H1 (cell line): ENCODE measurements around the gene BAG1. TPM values are rescaled to one million over a fixed set of nuclear protein-coding genes. Genes with fewer than 3 reads are reported as not detected.
A peak's percentile ranks its signal among the peaks of the same experiment; 100 is the strongest.

Source experiments
- CTCF ChIA-PET: fragments of 300-600 bp; sonication (Branson Sonifier 250); formaldehyde crosslinking; loops from one replicate; lab custom pipeline; 2021; ENCODE audit not compliant: partially characterized antibody; lab: Charles Lee
- POLR2A ChIA-PET: fragments of 300-600 bp; sonication (Branson Sonifier 250); formaldehyde crosslinking; loops from one replicate; lab custom pipeline; 2021; ENCODE audit warnings: inconsistent platforms; ENCODE audit not compliant: partially characterized antibody; lab: Charles Lee
- DNase-seq, 2 experiments: peaks; one replicate each; pipeline versions ENCODE4 v3.0.0 to v3.0.0-alpha.2; 2010 to 2022; ENCODE audit warnings: low spot score in 2 of 2, low read depth in 1 of 2, mixed read lengths in 1 of 2
- FAIRE-seq: peaks from 2 replicates; lab custom pipeline; 2011; peaks lifted over from hg19 to GRCh38; lab: Jason Lieb, UNC
- H2AFZ ChIP-seq: 2 replicates; pipeline ENCODE4 v1.8.1; 2012; ENCODE audit warnings: low read length, inconsistent platforms
- H2AK5ac ChIP-seq: 2 replicates; pipeline ENCODE4 v1.6.1; 2013; ENCODE audit warnings: low read depth, low read length
- H2BK120ac ChIP-seq: replicated peaks from 2 replicates; pipeline ENCODE3; 2013; ENCODE audit warnings: low read depth, low read length, inconsistent platforms
- H2BK12ac ChIP-seq: 2 replicates; pipeline ENCODE4 v1.6.1; 2013; ENCODE audit warnings: low read depth, low read length
- H2BK15ac ChIP-seq: 2 replicates; pipeline ENCODE4 v1.6.1; 2013; ENCODE audit warnings: low read length
- H2BK20ac ChIP-seq: 2 replicates; pipeline ENCODE4 v1.6.1; 2013; ENCODE audit warnings: low read length
- H2BK5ac ChIP-seq: 2 replicates; pipeline ENCODE4 v1.6.1; 2013; ENCODE audit warnings: low read depth, low read length
- H3K14ac ChIP-seq: 2 replicates; pipeline ENCODE4 v1.6.1; 2013; ENCODE audit warnings: inconsistent platforms; ENCODE audit not compliant: insufficient read length
- H3K18ac ChIP-seq: 2 replicates; pipeline ENCODE4 v1.6.1; 2013; ENCODE audit warnings: low read length; ENCODE audit errors: extremely low read depth
- H3K23ac ChIP-seq: 2 replicates; pipeline ENCODE4 v1.6.1; 2013; ENCODE audit warnings: inconsistent platforms; ENCODE audit not compliant: insufficient read length
- H3K23me2 ChIP-seq: 2 replicates; pipeline ENCODE4 v1.6.1; 2013; ENCODE audit warnings: low read depth, low read length
- H3K27ac ChIP-seq: 2 replicates; pipeline ENCODE4 v1.6.1; 2011; ENCODE audit warnings: low read depth, low read length, inconsistent platforms
- H3K27me3 ChIP-seq, 4 experiments: replicated peaks in 1 of 4; 1 replicate in 1 of 4; 2 replicates in 3 of 4; pipeline versions ENCODE4 v1.6.1 to v1.8.1; 2011 to 2013; ENCODE audit warnings: low read length in 3 of 4, mild to moderate bottlenecking in 3 of 4, inconsistent platforms in 2 of 4, mixed read lengths in 2 of 4, moderate library complexity in 1 of 4; ENCODE audit not compliant: control insufficient read depth in 3 of 4, insufficient read depth in 3 of 4; ENCODE audit errors: extremely low read depth in 1 of 4
- H3K36me3 ChIP-seq, 4 experiments: 2 replicates each; pipeline versions ENCODE4 v1.6.1 to v1.8.1; 2011 to 2013; ENCODE audit warnings: mild to moderate bottlenecking in 4 of 4, low read length in 3 of 4, moderate library complexity in 2 of 4, control low read depth in 1 of 4, inconsistent platforms in 1 of 4; ENCODE audit not compliant: insufficient read depth in 4 of 4, control insufficient read depth in 2 of 4
- H3K4ac ChIP-seq: replicated peaks from 2 replicates; pipeline ENCODE3; 2013; ENCODE audit warnings: low read length, low read depth, mixed read lengths, inconsistent platforms; ENCODE audit not compliant: insufficient read length
- H3K4me1 ChIP-seq, 4 experiments: replicated peaks in 1 of 4; 1 replicate in 1 of 4; 2 replicates in 3 of 4; pipeline versions ENCODE4 v1.6.1 to v1.8.1; 2011 to 2013; ENCODE audit warnings: low read length in 3 of 4, inconsistent platforms in 2 of 4, mixed read lengths in 1 of 4; ENCODE audit not compliant: insufficient read depth in 4 of 4, control insufficient read depth in 3 of 4
- H3K4me2 ChIP-seq, 2 experiments: 2 replicates each; pipeline versions ENCODE4 v1.6.1 to v1.8.1; 2011 to 2013; ENCODE audit warnings: low read depth in 2 of 2, low read length in 2 of 2, control low read depth in 1 of 2, inconsistent platforms in 1 of 2, mild to moderate bottlenecking in 1 of 2; ENCODE audit not compliant: insufficient read depth in 1 of 2
- H3K4me3 ChIP-seq, 4 experiments: fragments of 200-600, 300-600 bp in 1 of 4; sonication (generic), shearing (Covaris generic), sonication (Bioruptor Twin) in 1 of 4; 2 replicates each; pipeline versions ENCODE4 v1.5.1 to v1.8.1; 2011 to 2016; ENCODE audit warnings: low read length in 4 of 4, low read depth in 3 of 4, control low read depth in 2 of 4, inconsistent platforms in 2 of 4, mild to moderate bottlenecking in 2 of 4, mixed read lengths in 1 of 4, moderate library complexity in 1 of 4; ENCODE audit not compliant: insufficient read depth in 2 of 4; ENCODE audit errors: extremely low read depth in 1 of 4
- H3K56ac ChIP-seq: replicated peaks from 2 replicates; pipeline ENCODE3; 2013; ENCODE audit warnings: low read depth, mild to moderate bottlenecking, mixed read lengths, low read length, inconsistent platforms; ENCODE audit not compliant: insufficient read length
- H3K79me1 ChIP-seq: 2 replicates; pipeline ENCODE4 v1.6.1; 2013; ENCODE audit warnings: low read depth, low read length, control low read depth
- H3K79me2 ChIP-seq, 2 experiments: 2 replicates each; pipeline versions ENCODE4 v1.6.1 to v1.8.1; 2012 to 2013; ENCODE audit warnings: low read length in 2 of 2, mild to moderate bottlenecking in 2 of 2, inconsistent platforms in 1 of 2; ENCODE audit not compliant: insufficient read depth in 2 of 2, control insufficient read depth in 1 of 2
- H3K9ac ChIP-seq, 4 experiments: replicated peaks in 1 of 4; 1 replicate in 1 of 4; 2 replicates in 3 of 4; pipeline versions ENCODE4 v1.6.1 to v1.8.1; 2011 to 2013; ENCODE audit warnings: low read depth in 3 of 4, low read length in 3 of 4, control low read depth in 2 of 4, mild to moderate bottlenecking in 2 of 4, moderate library complexity in 2 of 4, inconsistent platforms in 1 of 4; ENCODE audit errors: extremely low read depth in 1 of 4
- H3K9me3 ChIP-seq, 2 experiments: 2 replicates each; pipeline versions ENCODE4 v1.6.1 to v1.8.1; 2012 to 2013; ENCODE audit warnings: mild to moderate bottlenecking in 2 of 2, moderate library complexity in 2 of 2, control low read depth in 1 of 2, inconsistent platforms in 1 of 2, low read depth in 1 of 2, low read length in 1 of 2, mixed read lengths in 1 of 2; ENCODE audit not compliant: insufficient read depth in 2 of 2
- H4K20me1 ChIP-seq, 2 experiments: replicated peaks in 1 of 2; 2 replicates each; pipeline versions ENCODE3 to v1.8.1; 2011 to 2013; ENCODE audit warnings: inconsistent platforms in 2 of 2, low read length in 2 of 2, mild to moderate bottlenecking in 1 of 2; ENCODE audit not compliant: insufficient read depth in 2 of 2, control insufficient read depth in 1 of 2
- H4K5ac ChIP-seq: 2 replicates; pipeline ENCODE4 v1.6.1; 2013; ENCODE audit warnings: low read length, low read depth, mixed read lengths, inconsistent platforms; ENCODE audit not compliant: insufficient read length
- H4K8ac ChIP-seq: 2 replicates; pipeline ENCODE4 v1.8.0; 2013; ENCODE audit warnings: mild to moderate bottlenecking, moderate library complexity, low read length, inconsistent platforms; ENCODE audit not compliant: insufficient read depth; ENCODE audit errors: extremely low read depth
- H4K91ac ChIP-seq: replicated peaks from 2 replicates; pipeline ENCODE3; 2013; ENCODE audit warnings: low read length, mixed read lengths, inconsistent platforms; ENCODE audit not compliant: insufficient read length
- BRCA1 ChIP-seq: IDR thresholded peaks from 2 replicates; pipeline ENCODE4 v1.6.1; 2012; ENCODE audit warnings: low read depth, low read length, improper control_type of control experiment
- CEBPB ChIP-seq: IDR thresholded peaks from 2 replicates; pipeline ENCODE4 v1.6.1; 2012; ENCODE audit warnings: low read depth, low read length
- GABPA ChIP-seq: IDR thresholded peaks from 2 replicates; pipeline ENCODE4 v1.6.1; 2011; ENCODE audit warnings: mild to moderate bottlenecking, low read length, moderate library complexity, borderline replicate concordance; ENCODE audit not compliant: insufficient read depth
- HDAC2 ChIP-seq, 2 experiments: fragments of 300-600 bp in 1 of 2; sonication (generic) in 1 of 2; IDR thresholded peaks; 2 replicates each; pipeline ENCODE4 v1.6.1; 2011 to 2012; ENCODE audit warnings: low read depth in 2 of 2, low read length in 2 of 2, mild to moderate bottlenecking in 2 of 2, moderate library complexity in 2 of 2, borderline replicate concordance in 1 of 2, inconsistent platforms in 1 of 2
- POLR2A ChIP-seq, 2 experiments: IDR thresholded peaks; 1 replicate in 1 of 2; 2 replicates in 1 of 2; pipeline ENCODE4 v1.6.1; 2011; ENCODE audit warnings: low read depth in 2 of 2, low read length in 2 of 2, mild to moderate bottlenecking in 2 of 2; ENCODE audit errors: control extremely low read depth in 1 of 2
- POU5F1 ChIP-seq: IDR thresholded peaks from 2 replicates; pipeline ENCODE4 v1.6.1; 2011; ENCODE audit warnings: low read depth, mild to moderate bottlenecking, low read length, moderate library complexity
- SIX5 ChIP-seq: IDR thresholded peaks from 2 replicates; pipeline ENCODE4 v1.6.1; 2011; ENCODE audit warnings: mild to moderate bottlenecking, low read depth, low read length
- SP2 ChIP-seq: IDR thresholded peaks from 2 replicates; pipeline ENCODE4 v1.6.1; 2012; ENCODE audit warnings: mild to moderate bottlenecking, low read length, inconsistent platforms
- SP4 ChIP-seq: IDR thresholded peaks from 2 replicates; pipeline ENCODE4 v1.6.1; 2012; ENCODE audit warnings: low read length, inconsistent platforms
- TCF12 ChIP-seq: IDR thresholded peaks from 2 replicates; pipeline ENCODE4 v1.6.1; 2011; ENCODE audit warnings: low read depth, mild to moderate bottlenecking, low read length
- WGBS, 2 experiments: shearing (Covaris generic) in 1 of 2; methylation state at CpG; one replicate each; pipeline versions ENCODE4 v1.1.6 to v1.1.7; 2013 to 2015; ENCODE audit warnings: low lambda C conversion rate in 2 of 2, mixed read lengths in 2 of 2, inconsistent platforms in 1 of 2, low coverage in 1 of 2, missing lambda C conversion rate in 1 of 2; ENCODE audit not compliant: insufficient replicate concordance in 2 of 2, insufficient coverage in 1 of 2, insufficient read length in 1 of 2; ENCODE audit errors: extremely low coverage in 1 of 2, missing lambda C conversion rate in 1 of 2; 5-methylcytosine and 5-hydroxymethylcytosine counted together
- polyA plus RNA-seq, 7 experiments: library from polyadenylated mRNA; depleted of rRNA in 3 of 7; stranded (reverse) in 5 of 7; unstranded in 2 of 7; fragments of >200 nt in 5 of 7; fragments of 200-250 nt in 2 of 7; gene quantifications; 1 replicate in 5 of 7; 2 replicates in 1 of 7; 4 replicates in 1 of 7; pipeline versions ENCODE4 v1.2.1 to v1.2.3, GENCODE V29; 2011 to 2013; ENCODE audit warnings: missing spikeins in 2 of 7, mixed read lengths in 2 of 7
- total RNA-seq: library from RNA; stranded (reverse); fragmentation: NEBNext Ultra II Directional; extraction: Animal tissue kit (Norgen Biotek cat#: 25700); gene quantifications from 2 replicates; pipeline ENCODE4 v1.2.1, GENCODE V29; 2021

Gene BAG1
- total and polyA plus RNA-seq, 2 of the 8 experiments (the other 6 are each of a cell fraction or from before 2014, with no cell fraction given), result 14.7 to 59.8 TPM

DNA sequence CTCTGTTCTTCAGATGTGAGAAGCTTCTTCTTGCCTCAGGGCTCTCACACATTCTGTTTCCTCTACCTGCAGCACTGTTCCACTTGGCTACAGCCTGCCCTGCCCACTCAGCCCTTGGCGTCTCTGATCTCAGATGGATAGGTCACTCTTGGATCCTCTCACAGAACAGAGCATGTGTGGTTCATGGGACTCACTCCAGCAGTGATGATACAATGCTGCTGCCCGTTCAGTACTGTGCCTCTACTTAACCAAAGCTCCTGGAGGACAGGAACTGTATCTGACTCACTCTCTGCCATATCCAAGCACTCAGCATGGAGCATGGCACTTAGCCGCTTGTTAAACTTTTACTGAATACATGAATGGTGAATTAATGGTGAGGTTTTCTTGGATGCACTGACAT, 27.9 kb downstream of the BAG1 start:
- Histone ChIP-seq H4K8ac (0 out of 2 replicates have a peak overlapping the region, but pooled peaks have one; percentile 14), H4K20me1 (no peaks in the 10 kb centered on the region), H3K79me1 (no peaks in the 10 kb centered on the region), H3K4me1 (no peaks in the 10 kb centered on the region), H2BK20ac (no peak overlapping the region), H3K23me2 (no peaks in the 10 kb centered on the region; the same call in 1 of the 2 replicates), H4K91ac (no peak overlapping the region), H3K36me3 (no peaks in the 10 kb centered on the region), H2BK15ac (no peak overlapping the region), H3K27ac (no peak overlapping the region), H3K79me2 (no peaks in the 10 kb centered on the region), H2AFZ (no peak overlapping the region), H3K9ac (no peak overlapping the region), H3K4me3 (no peak overlapping the region), H2BK5ac (no peak overlapping the region), H3K18ac (no peak overlapping the region), H2BK12ac (no peak overlapping the region), H3K27me3 (no peaks in the 10 kb centered on the region; a peak in 2 of 7 replicates), H3K23ac (no peak overlapping the region), H2AK5ac (no peak overlapping the region)
- ChIA-PET POLR2A (interaction anchor here (1.0 to 2.1 kb wide), 2 partner anchors 8 to 12 kb away, joined by 5 to 10 read pairs; no protein-coding TSS in a partner anchor), CTCF (interaction anchor here (0.9 to 7.5 kb wide), 3 partner anchors 8 to 256 kb away, joined by 3 to 55 read pairs (median 3); no protein-coding TSS in a partner anchor)
- 84% methylated on average over 3 of the region's 3 CpGs; no CpG with 5 or more reads in 1 of the 2 experiments for WGBS, 2 experiments
- TF ChIP-seq POLR2A (IDR thresholded peaks at IDR 0.05; ENCODE audit: control extremely low read depth in 1 of 2, low read depth in 2 of 2, low read length in 2 of 2) (no peak), GABPA (no peak), BRCA1 (no peak), SP2 (no peak), HDAC2 (IDR thresholded peaks at IDR 0.05; ENCODE audit: borderline replicate concordance in 1 of 2, low read depth in 2 of 2, low read length in 2 of 2) (no peak), CEBPB (no peak), TCF12 (no peak), SP4 (no peak), SIX5 (no peak), POU5F1 (no peak)
- TF ChIP-seq, all 59 proteins: peak for 0
- no peak overlapping the region for H2BK120ac ChIP-seq
- DNase-seq, result no peak
- no peak overlapping the region for H3K56ac ChIP-seq
- H3K4me2 ChIP-seq, result no peak overlapping the region
- no peak overlapping the region for H3K4ac ChIP-seq
- H3K9me3 ChIP-seq, result no peaks in the 10 kb centered on the region
- FAIRE-seq, result no peak
- H4K5ac ChIP-seq, result no peak overlapping the region
- H3K14ac ChIP-seq, result no peak overlapping the region
